Measurements from ENCODE around the gene SEMA6B.

- TF ChIP-seq POLR2AphosphoS5 (IDR thresholded peaks at IDR 0.05; ENCODE audit: borderline replicate concordance, low read depth, low read length) = no peak
- TF ChIP-seq EZH2 (IDR thresholded peaks at IDR 0.05) = no peak
Observed at GRCh38 chr19:4604912-4605311, 45.4 kb upstream of the SEMA6B start.
